ENCODE data around the gene ISG15. TPM values are rescaled to one million over a fixed set of nuclear protein-coding genes. Genes with fewer than 3 reads are reported as not detected.

Gene ISG15
- total and polyA plus RNA-seq, 2 of the 13 experiments (the other 11 are each of a cell fraction or from before 2014, with no cell fraction given): 42.1 to 54.9 TPM

- no peaks in the 10 kb centered on the region for H3K9me3 ChIP-seq (ENCODE audit: low read length)
- H3K4me1 ChIP-seq (ENCODE audit: insufficient read depth, low read length): peaks cover 47% of the 10 kb centered on the region
- POLR2A ChIA-PET: interaction anchor here (1.0 to 3.2 kb wide), 3 partner anchors 8 to 61 kb away, joined by 3 to 13 read pairs (median 6); partner anchors contain the start of gene ISG15
- BruUV-seq (replicated peaks): no TSS peak
- no peak overlapping the region for H2AFZ ChIP-seq (ENCODE audit: low read length)
- CTCF ChIA-PET (ENCODE audit: low intra/inter-chr PET ratio, low total read pairs): no interaction called here
- DNase-seq (ENCODE audit: low spot score) (no peak), ATAC-seq (no peak), FAIRE-seq (no peak)
- no peaks in the 10 kb centered on the region for H3K36me3 ChIP-seq (replicated peaks in 1 of 2; ENCODE audit: control insufficient read depth in 1 of 2, insufficient read depth in 2 of 2, low read length in 2 of 2)
- in situ Hi-C loops (cut with HindIII; ENCODE audit: extremely low pct_ligation_motif_present, low pct_unique_long_range_greater_than_20kb): no loop called here
- 78% methylated on average over 43 of the region's 75 CpGs for WGBS (ENCODE audit: low lambda C conversion rate)
- peaks cover 4% of the 10 kb centered on the region; the same call in 1 of the 2 replicates for H4K20me1 ChIP-seq (ENCODE audit: insufficient read depth, low read length)
- H3K79me2 ChIP-seq (ENCODE audit: insufficient read depth, low read length): peaks cover 9% of the 10 kb centered on the region
- no peak overlapping the region for H3K9ac ChIP-seq (ENCODE audit: insufficient read depth, low read depth, low read length)
- H3K27me3 ChIP-seq (ENCODE audit: control insufficient read depth in 1 of 2, insufficient read depth in 2 of 2, low read length in 2 of 2): no peaks in the 10 kb centered on the region
- peak overlapping the region; percentile 27; the same call in 1 of the 2 replicates for H3K4me2 ChIP-seq (ENCODE audit: low read depth, low read length)
- H3K27ac ChIP-seq (ENCODE audit: extremely low read length, insufficient read depth, low read length): no peak overlapping the region
- intact Hi-C loops (cut with micrococcal nuclease; ENCODE audit: unreplicated experiment): no loop called here
- peak overlapping the region in 2 of 3 experiments; percentile 16 to 78; a peak in 3 of 6 replicates for H3K4me3 ChIP-seq (replicated peaks in 1 of 3; ENCODE audit: insufficient read depth in 1 of 3, low read depth in 2 of 3, low read length in 3 of 3)
- TF ChIP-seq PHF20 (CRISPR knock-in tag; IDR thresholded peaks at IDR 0.05): no peak
- TF ChIP-seq RFXAP (CRISPR knock-in tag; IDR thresholded peaks at IDR 0.05; ENCODE audit: borderline replicate concordance): no peak
- no peak for TF ChIP-seq ZNF704 (CRISPR knock-in tag; IDR thresholded peaks at IDR 0.05; ENCODE audit: borderline replicate concordance)
- no peak for TF ChIP-seq REPIN1 (CRISPR knock-in tag; IDR thresholded peaks at IDR 0.05; ENCODE audit: borderline replicate concordance, low read depth)
- no peak for TF ChIP-seq ZNF672 (CRISPR knock-in tag; IDR thresholded peaks at IDR 0.05)
- no peak for TF ChIP-seq ZNF839 (CRISPR knock-in tag; IDR thresholded peaks at IDR 0.05; ENCODE audit: borderline replicate concordance)
- no peak for TF ChIP-seq DRAP1 (CRISPR knock-in tag; IDR thresholded peaks at IDR 0.05)
- no peak for TF ChIP-seq ZNF891 (CRISPR knock-in tag; IDR thresholded peaks at IDR 0.05)
- TF ChIP-seq FOXA1 (IDR thresholded peaks at IDR 0.05): no peak
- no peak for TF ChIP-seq FOXA1 (CRISPR knock-in tag; IDR thresholded peaks at IDR 0.05)
- no peak for TF ChIP-seq ZNF639 (CRISPR knock-in tag; conservative IDR thresholded peaks at IDR 0.05)
- TF ChIP-seq ZBTB25 (CRISPR knock-in tag; IDR thresholded peaks at IDR 0.05): no peak
- TF ChIP-seq TRIM24 (CRISPR knock-in tag; IDR thresholded peaks at IDR 0.05): no peak
- TF ChIP-seq ZBTB33 (CRISPR knock-in tag; IDR thresholded peaks at IDR 0.05): peak; percentile 96
- peak; percentile 97 for TF ChIP-seq ZBTB1 (CRISPR knock-in tag; IDR thresholded peaks at IDR 0.05; ENCODE audit: borderline replicate concordance)
- TF ChIP-seq IRF1 (CRISPR knock-in tag; IDR thresholded peaks at IDR 0.05; ENCODE audit: low read depth): no peak
- TF ChIP-seq NFKB2 (CRISPR knock-in tag; IDR thresholded peaks at IDR 0.05; ENCODE audit: borderline replicate concordance): no peak
These were observed 15.1 kb upstream of the ISG15 start for GRCh38 chr1:997993-998744.

All from HepG2 (cell line).